PC-9 (cell line): ENCODE results near the gene ATL1. TPM values are rescaled to one million over a fixed set of nuclear protein-coding genes. Genes with fewer than 3 reads are reported as not detected.

Experiments used
- BruUV-seq: library from RNA; stranded (reverse); fragments of 400-500 nt; replicated peaks from 2 replicates; lab custom pipeline; 2021; lab: Mats Ljungman, UMichigan
- CTCF ChIA-PET: fragments of 300-600 bp; sonication (Branson Sonifier 250); formaldehyde crosslinking; loops from one replicate; lab custom pipeline; 2022; ENCODE audit warnings: antibody characterized with exemption; lab: Charles Lee
- POLR2A ChIA-PET: fragments of 300-600 bp; sonication (Branson Sonifier 250); formaldehyde crosslinking; loops from one replicate; lab custom pipeline; 2022; ENCODE audit warnings: antibody characterized with exemption; ENCODE audit not compliant: unreplicated experiment; lab: Charles Lee
- DNase-seq, 2 experiments: peaks; one replicate each; pipeline versions ENCODE4 v3.0.0 to v3.0.0-alpha.2; 2015 to 2022; ENCODE audit warnings: mixed read lengths in 1 of 2
- H2AFZ ChIP-seq: fragments of 200-600 bp; sonication (generic); 2 replicates; pipeline ENCODE4 v1.8.1; 2017; ENCODE audit warnings: antibody characterized with exemption
- H3F3A ChIP-seq: fragments of 200-600 bp; sonication (generic); 2 replicates; pipeline ENCODE4 v1.8.1; 2017; ENCODE audit warnings: antibody characterized with exemption, mild to moderate bottlenecking, low read depth; ENCODE audit not compliant: insufficient read depth
- H3K27ac ChIP-seq: fragments of 200-600 bp; sonication (generic); 2 replicates; pipeline ENCODE4 v1.6.1; 2016; ENCODE audit warnings: mixed run types
- H3K27me3 ChIP-seq: fragments of 200-600 bp; sonication (generic); 2 replicates; pipeline ENCODE4 v1.6.1; 2016; ENCODE audit warnings: low read depth, mixed run types; ENCODE audit not compliant: insufficient read depth
- H3K36me3 ChIP-seq: fragments of 200-600 bp; sonication (generic); 2 replicates; pipeline ENCODE4 v1.6.1; 2016; ENCODE audit warnings: low read depth, mixed run types
- H3K4me1 ChIP-seq: fragments of 200-600 bp; sonication (generic); replicated peaks from 2 replicates; pipeline ENCODE4 v1.6.1; 2016; ENCODE audit warnings: mixed run types; ENCODE audit not compliant: insufficient read depth
- H3K4me2 ChIP-seq: fragments of 200-600 bp; sonication (generic); 2 replicates; pipeline ENCODE4 v1.6.1; 2017; ENCODE audit warnings: mixed run types
- H3K4me3 ChIP-seq: fragments of 200-600 bp; sonication (generic); 2 replicates; pipeline ENCODE4 v1.6.1; 2016; ENCODE audit warnings: mixed run types
- H3K79me2 ChIP-seq: fragments of 200-600 bp; sonication (generic); 2 replicates; pipeline ENCODE4 v1.6.1; 2017; ENCODE audit warnings: low read depth, mixed run types
- H3K9me2 ChIP-seq: fragments of 200-600 bp; sonication (generic); 2 replicates; pipeline ENCODE4 v1.8.1; 2017; ENCODE audit warnings: mild to moderate bottlenecking; ENCODE audit not compliant: insufficient read depth
- H3K9me3 ChIP-seq: fragments of 200-600 bp; sonication (generic); 2 replicates; pipeline ENCODE4 v1.8.1; 2016; ENCODE audit warnings: low read depth; ENCODE audit not compliant: insufficient read depth
- H4K20me1 ChIP-seq: fragments of 200-600 bp; sonication (generic); 2 replicates; pipeline ENCODE4 v1.8.1; 2017; ENCODE audit not compliant: insufficient read depth
- CTCF ChIP-seq: fragments of 200-600 bp; sonication (generic); conservative IDR thresholded peaks from 2 replicates; pipeline ENCODE4 v1.6.1; 2017; ENCODE audit warnings: mixed run types, antibody characterized with exemption, mild to moderate bottlenecking, moderate library complexity
- EZH2 ChIP-seq: fragments of 200-600 bp; sonication (generic); IDR thresholded peaks from 2 replicates; pipeline ENCODE4 v1.8.0; 2017; ENCODE audit warnings: antibody characterized with exemption, low read depth
- intact Hi-C: fragments of 100-400 bp; cut with micrococcal nuclease; formaldehyde crosslinking; loops from one replicate; pipeline ENCODE4 v1.10.0; 2022; ENCODE audit not compliant: unreplicated experiment
- total RNA-seq: library from RNA; stranded (reverse); gene quantifications from 2 replicates; pipeline ENCODE4 v1.2.3, GENCODE V29; 2021

ATL1 gene
- total RNA-seq, 1 experiment from 2014 or later, result 4.3 TPM

GRCh38 chr14:50633954-50634353 lies 74.0 kb downstream of the ATL1 start:
- H3K4me2 ChIP-seq, result no peak overlapping the region
- TF ChIP-seq EZH2, result no peak
- no peak for TF ChIP-seq CTCF
- peaks cover 14% of the 10 kb centered on the region; the same call in 1 of the 2 replicates for H3K36me3 ChIP-seq
- ChIA-PET POLR2A (no interaction called here), CTCF (no interaction called here)
- no peaks in the 10 kb centered on the region for H3K27me3 ChIP-seq
- no peak overlapping the region for H2AFZ ChIP-seq
- intact Hi-C loops, result no loop called here
- no peak overlapping the region for H3K27ac ChIP-seq
- no peaks in the 10 kb centered on the region for H3K9me2 ChIP-seq
- no peak for DNase-seq
- H3K79me2 ChIP-seq, result no peaks in the 10 kb centered on the region
- no TSS peak for BruUV-seq
- H3K4me1 ChIP-seq, result no peaks in the 10 kb centered on the region
- no peaks in the 10 kb centered on the region; the same call in 1 of the 2 replicates for H4K20me1 ChIP-seq
- H3K9me3 ChIP-seq, result no peaks in the 10 kb centered on the region
- no peak overlapping the region for H3K4me3 ChIP-seq
- no peaks in the 10 kb centered on the region; the same call in 1 of the 2 replicates for H3F3A ChIP-seq

- no TSS peak for BruUV-seq
- H3K4me3 ChIP-seq, result no peak overlapping the region
- H3K9me2 ChIP-seq, result no peaks in the 10 kb centered on the region
- H2AFZ ChIP-seq, result no peak overlapping the region
- no peaks in the 10 kb centered on the region; the same call in 1 of the 2 replicates for H4K20me1 ChIP-seq
- H3F3A ChIP-seq, result no peaks in the 10 kb centered on the region; the same call in 1 of the 2 replicates
- no peak for TF ChIP-seq CTCF
- TF ChIP-seq EZH2, result no peak
- DNase-seq, result no peak
- H3K4me2 ChIP-seq, result no peak overlapping the region
- H3K27me3 ChIP-seq, result no peaks in the 10 kb centered on the region
- peaks cover 16% of the 10 kb centered on the region; the same call in 1 of the 2 replicates for H3K36me3 ChIP-seq
- H3K27ac ChIP-seq, result no peak overlapping the region
- ChIA-PET CTCF (no interaction called here), POLR2A (no interaction called here)
- no peaks in the 10 kb centered on the region for H3K4me1 ChIP-seq
- H3K9me3 ChIP-seq, result no peaks in the 10 kb centered on the region
- intact Hi-C loops, result no loop called here
- no peaks in the 10 kb centered on the region for H3K79me2 ChIP-seq
Observed at GRCh38 chr14:50635141-50635540, 75.2 kb downstream of the ATL1 start.

DNA sequence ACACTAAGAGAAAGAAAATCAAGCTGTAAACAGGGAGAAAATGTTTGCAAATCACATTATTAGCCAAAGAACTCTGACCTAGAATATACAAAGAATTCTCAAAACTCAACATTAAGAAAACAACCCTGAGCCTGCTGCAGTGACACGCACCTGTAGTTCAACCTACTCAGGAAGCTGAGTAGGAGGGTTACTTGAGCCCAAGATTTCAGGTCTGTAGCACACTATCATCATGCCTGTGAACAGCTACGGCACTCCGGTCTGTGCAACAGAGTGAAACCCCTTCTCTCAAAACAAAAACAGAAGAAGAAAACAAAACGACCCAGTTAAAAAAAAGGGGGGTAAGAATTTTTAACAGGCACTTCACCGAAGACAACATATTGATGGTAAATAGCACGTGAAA lies 87.3 kb downstream of the ATL1 start:
- POLR2A ChIA-PET, result interaction anchor here (0.7 kb wide), 1 partner anchor 578 kb away, joined by 4 read pairs; no protein-coding TSS in a partner anchor
- Histone ChIP-seq H3K27ac (no peak overlapping the region), H3K9me3 (no peaks in the 10 kb centered on the region; the same call in 1 of the 2 replicates), H3K27me3 (no peaks in the 10 kb centered on the region), H3K4me1 (no peaks in the 10 kb centered on the region), H2AFZ (no peak overlapping the region), H3K36me3 (no peaks in the 10 kb centered on the region; the same call in 1 of the 2 replicates), H3K4me3 (no peak overlapping the region), H3K79me2 (peaks cover 29% of the 10 kb centered on the region; the same call in 1 of the 2 replicates), H3K4me2 (no peak overlapping the region), H3K9me2 (no peaks in the 10 kb centered on the region), H3F3A (no peaks in the 10 kb centered on the region), H4K20me1 (no peaks in the 10 kb centered on the region; the same call in 1 of the 2 replicates)
- intact Hi-C loops, result no loop called here
- no TSS peak for BruUV-seq
- no peak for DNase-seq
- TF ChIP-seq EZH2, result no peak
- TF ChIP-seq CTCF, result no peak
- CTCF ChIA-PET, result no interaction called here
